ENCODE measurements around the gene CTCF. TPM values are rescaled to one million over a fixed set of nuclear protein-coding genes. Genes with fewer than 3 reads are reported as not detected.

CTCF gene
- total and polyA plus RNA-seq, 10 of the 15 experiments (the other 5 are each of a cell fraction or from before 2014, with no cell fraction given), result 9.1 to 55.0 (median 41.8) TPM

GRCh38 chr16:67651039-67651438 is 88.7 kb downstream of the CTCF start:
- Histone ChIP-seq H4K20me1 (ENCODE audit: control insufficient read depth, insufficient read depth) (no peaks in the 10 kb centered on the region), H3K36me3 (ENCODE audit: control insufficient read depth in 2 of 2, insufficient read depth in 2 of 2, low read length in 1 of 2) (peaks cover 2 to 8% of the 10 kb centered on the region in 2 experiments), H3K4me2 (ENCODE audit: control insufficient read depth, insufficient read depth) (no peak overlapping the region), H3K79me2 (ENCODE audit: control insufficient read depth, insufficient read depth, low read length) (peaks cover under 1% of the 10 kb centered on the region; the same call in 1 of the 2 replicates), H3K9ac (ENCODE audit: control insufficient read depth, insufficient read depth, low read length) (no peak overlapping the region), H3K27me3 (replicated peaks in 1 of 2; ENCODE audit: control insufficient read depth in 2 of 2, insufficient read depth in 2 of 2, low read length in 1 of 2) (no peaks in the 10 kb centered on the region), H3K4me1 (ENCODE audit: control insufficient read depth, insufficient read depth, low read length) (peaks cover 2% of the 10 kb centered on the region; the same call in 1 of the 2 replicates), H3K27ac (ENCODE audit: control insufficient read depth, insufficient read depth) (no peak overlapping the region), H3K9me3 (replicated peaks; ENCODE audit: control insufficient read depth, insufficient read depth, low read length) (no peaks in the 10 kb centered on the region), H2AFZ (ENCODE audit: control insufficient read depth, low read depth, low read length) (no peak overlapping the region), H3K4me3 (no peak overlapping the region)
- RAD21 ChIA-PET (ENCODE audit: unreplicated experiment), result no interaction called here
- SMC1A ChIA-PET (ENCODE audit: uncharacterized antibody, unreplicated experiment), result no interaction called here
- DNase-seq (ENCODE audit: low read depth, low spot score) (no peak), ATAC-seq (no peak), FAIRE-seq (no peak)
- TF ChIP-seq RUNX3 (IDR thresholded peaks at IDR 0.05; ENCODE audit: low read length) (no peak), POLR2A (IDR thresholded peaks at IDR 0.05; ENCODE audit: low read depth, low read length) (peak; percentile 18; the same call in 1 of the 2 replicates), KLF5 (IDR thresholded peaks at IDR 0.05; ENCODE audit: partially characterized antibody) (no peak)
- in situ Hi-C loops (cut with MboI) (no loop called here), intact Hi-C loops (cut with micrococcal nuclease; ENCODE audit: unreplicated experiment) (no loop called here)
- no TSS peak for BruUV-seq (replicated peaks)
- POLR2A ChIA-PET, result interaction anchor here (1.0 to 1.1 kb wide), 2 partner anchors 9 to 69 kb away, joined by 3 read pairs; partner anchors contain the start of gene ACD
- 90% methylated on average over 7 of the region's 7 CpGs for WGBS (ENCODE audit: insufficient coverage, insufficient replicate concordance, low lambda C conversion rate, missing lambda C conversion rate)
- CTCF ChIA-PET, result interaction anchor here (1.3 kb wide), 1 partner anchor 9 kb away, joined by 5 read pairs; the partner anchor contains the start of gene ACD

DNA sequence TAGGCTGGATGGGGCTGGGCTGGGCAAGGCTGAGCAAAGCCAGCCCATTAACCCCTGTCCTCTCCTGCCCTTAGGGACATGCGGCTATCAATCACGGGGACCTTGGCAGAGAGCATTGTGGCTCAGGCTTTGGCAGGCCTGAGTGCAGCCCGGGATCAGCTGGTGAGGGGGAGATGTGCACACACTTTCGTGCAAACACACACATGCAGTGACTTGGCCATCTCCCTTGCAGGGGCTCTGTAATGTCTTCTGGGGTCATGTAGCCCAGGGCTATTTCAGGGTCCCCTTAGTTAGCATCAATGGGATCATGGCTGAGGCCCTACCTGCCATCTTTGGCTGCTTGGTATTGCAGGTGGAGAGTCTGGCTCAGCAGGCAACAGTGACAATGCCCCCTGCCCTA is 89.5 kb downstream of the CTCF start:
- 87% methylated on average over 4 of the region's 4 CpGs for WGBS (ENCODE audit: insufficient coverage, insufficient replicate concordance, low lambda C conversion rate, missing lambda C conversion rate)
- SMC1A ChIA-PET (ENCODE audit: uncharacterized antibody, unreplicated experiment), result no interaction called here
- Histone ChIP-seq H3K4me3 (no peak overlapping the region), H2AFZ (ENCODE audit: control insufficient read depth, low read depth, low read length) (no peak overlapping the region), H3K9ac (ENCODE audit: control insufficient read depth, insufficient read depth, low read length) (no peak overlapping the region), H3K4me2 (ENCODE audit: control insufficient read depth, insufficient read depth) (no peak overlapping the region), H4K20me1 (ENCODE audit: control insufficient read depth, insufficient read depth) (no peaks in the 10 kb centered on the region), H3K27ac (ENCODE audit: control insufficient read depth, insufficient read depth) (no peak overlapping the region), H3K79me2 (ENCODE audit: control insufficient read depth, insufficient read depth, low read length) (no peaks in the 10 kb centered on the region), H3K36me3 (ENCODE audit: control insufficient read depth in 2 of 2, insufficient read depth in 2 of 2, low read length in 1 of 2) (peaks cover 2 to 9% of the 10 kb centered on the region in 2 experiments), H3K9me3 (replicated peaks; ENCODE audit: control insufficient read depth, insufficient read depth, low read length) (no peaks in the 10 kb centered on the region), H3K27me3 (replicated peaks in 1 of 2; ENCODE audit: control insufficient read depth in 2 of 2, insufficient read depth in 2 of 2, low read length in 1 of 2) (no peaks in the 10 kb centered on the region), H3K4me1 (ENCODE audit: control insufficient read depth, insufficient read depth, low read length) (no peaks in the 10 kb centered on the region)
- BruUV-seq (replicated peaks), result no TSS peak
- ATAC-seq (no peak), FAIRE-seq (no peak), DNase-seq (ENCODE audit: low read depth, low spot score) (no peak)
- RAD21 ChIA-PET (ENCODE audit: unreplicated experiment), result no interaction called here
- intact Hi-C loops (cut with micrococcal nuclease; ENCODE audit: unreplicated experiment), result no loop called here
- CTCF ChIA-PET, result interaction anchor here (1.1 kb wide), 1 partner anchor 131 kb away, joined by 4 read pairs; no protein-coding TSS in a partner anchor
- TF ChIP-seq POLR2AphosphoS5 (IDR thresholded peaks at IDR 0.05; ENCODE audit: low read length), result no peak
- no peak for TF ChIP-seq SUPT20H (IDR thresholded peaks at IDR 0.05; ENCODE audit: borderline replicate concordance, control insufficient read depth, low read depth, low read length)
- no peak for TF ChIP-seq NFXL1 (IDR thresholded peaks at IDR 0.05; ENCODE audit: borderline replicate concordance)
- no peak for TF ChIP-seq EED (IDR thresholded peaks at IDR 0.05; ENCODE audit: low read depth)
- no peak for TF ChIP-seq SPI1 (IDR thresholded peaks at IDR 0.05; ENCODE audit: borderline replicate concordance, insufficient read depth, low read depth, low read length)
- no peak for TF ChIP-seq KAT2A (conservative IDR thresholded peaks at IDR 0.05; ENCODE audit: control insufficient read depth, low read depth, low read length)
- no peak for TF ChIP-seq NFIC (IDR thresholded peaks at IDR 0.05; ENCODE audit: low read depth, low read length)
- TF ChIP-seq, protein P1, sequence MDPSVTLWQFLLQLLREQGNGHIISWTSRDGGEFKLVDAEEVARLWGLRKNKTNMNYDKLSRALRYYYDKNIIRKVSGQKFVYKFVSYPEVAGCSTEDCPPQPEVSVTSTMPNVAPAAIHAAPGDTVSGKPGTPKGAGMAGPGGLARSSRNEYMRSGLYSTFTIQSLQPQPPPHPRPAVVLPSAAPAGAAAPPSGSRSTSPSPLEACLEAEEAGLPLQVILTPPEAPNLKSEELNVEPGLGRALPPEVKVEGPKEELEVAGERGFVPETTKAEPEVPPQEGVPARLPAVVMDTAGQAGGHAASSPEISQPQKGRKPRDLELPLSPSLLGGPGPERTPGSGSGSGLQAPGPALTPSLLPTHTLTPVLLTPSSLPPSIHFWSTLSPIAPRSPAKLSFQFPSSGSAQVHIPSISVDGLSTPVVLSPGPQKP (IDR thresholded peaks at IDR 0.05; ENCODE audit: low read depth, low read length), result no peak
- TF ChIP-seq IRF3 (IDR thresholded peaks at IDR 0.05), result no peak
- TF ChIP-seq PBX3 (IDR thresholded peaks at IDR 0.05; ENCODE audit: insufficient replicate concordance, low read depth, low read length), result no peak
- no peak for TF ChIP-seq BMI1 (IDR thresholded peaks at IDR 0.05; ENCODE audit: borderline replicate concordance)
- no peak for TF ChIP-seq HDAC6 (IDR thresholded peaks at IDR 0.05; ENCODE audit: unreplicated experiment)
- POLR2A ChIA-PET, result interaction anchor here (1.0 kb wide), 1 partner anchor 16 kb away, joined by 3 read pairs; no protein-coding TSS in a partner anchor
- in situ Hi-C loops (cut with MboI), result no loop called here
